WTC11 (cell line): ENCODE data around the gene SLC39A6. TPM values are rescaled to one million over a fixed set of nuclear protein-coding genes. Genes with fewer than 3 reads are reported as not detected.

Source experiments
- ATAC-seq: fragments of 200-7000 bp; cut with Tn5 transposase; 2 replicates; pipeline ENCODE4 v1.10.0; 2021; ENCODE audit warnings: mild to moderate bottlenecking, moderate library complexity
- CTCF ChIA-PET: fragments of 300-600 bp; sonication (Branson Sonifier 250); formaldehyde crosslinking; loops from one replicate; lab custom pipeline; 2021; ENCODE audit warnings: antibody characterized with exemption; lab: Charles Lee
- POLR2A ChIA-PET: fragments of 350-600 bp; sonication (Branson Sonifier 250); formaldehyde crosslinking; loops from one replicate; lab custom pipeline; 2021; ENCODE audit warnings: antibody characterized with exemption; lab: Charles Lee
- DNase-seq: peaks from one replicate; pipeline ENCODE4 v3.0.0; 2021; ENCODE audit warnings: low spot score
- H3K27ac Mint-ChIP-seq: 2 replicates; pipeline ENCODE4 v1.8.0; 2021; ENCODE audit warnings: mixed read lengths
- H3K27me3 Mint-ChIP-seq: 2 replicates; pipeline ENCODE4 v1.8.0; 2021; ENCODE audit warnings: low read depth, mild to moderate bottlenecking, moderate library complexity, mixed read lengths
- H3K36me3 Mint-ChIP-seq: 2 replicates; pipeline ENCODE4 v1.8.0; 2021; ENCODE audit warnings: mixed read lengths
- H3K4me1 Mint-ChIP-seq: 2 replicates; pipeline ENCODE4 v1.8.0; 2022; ENCODE audit warnings: mixed read lengths
- H3K4me3 Mint-ChIP-seq: 2 replicates; pipeline ENCODE4 v1.8.0; 2021; ENCODE audit warnings: mild to moderate bottlenecking, moderate library complexity, mixed read lengths
- H3K9me3 Mint-ChIP-seq: 2 replicates; pipeline ENCODE4 v1.8.0; 2021; ENCODE audit warnings: mixed read lengths
- ATF2 ChIP-seq: sonication (generic); formaldehyde crosslinking; IDR thresholded peaks from 2 replicates; pipeline ENCODE4 v1.8.1; 2022; ENCODE audit warnings: low read depth, missing genetic modification reagents, borderline replicate concordance
- CREB1 ChIP-seq: sonication (generic); formaldehyde crosslinking; IDR thresholded peaks from 2 replicates; pipeline ENCODE4 v1.8.0; 2023; ENCODE audit warnings: mild to moderate bottlenecking, missing genetic modification reagents
- CTCF ChIP-seq: fragments of 200-600 bp; IDR thresholded peaks from 2 replicates; pipeline ENCODE4 v1.8.0; 2022; ENCODE audit warnings: antibody characterized with exemption
- E2F4 ChIP-seq: sonication (generic); formaldehyde crosslinking; IDR thresholded peaks from 2 replicates; pipeline ENCODE4 v1.8.1; 2022; ENCODE audit warnings: low read depth, mild to moderate bottlenecking, moderate library complexity, missing genetic modification reagents, borderline replicate concordance
- ELF4 ChIP-seq: sonication (generic); formaldehyde crosslinking; IDR thresholded peaks from 2 replicates; pipeline ENCODE4 v1.8.1; 2022; ENCODE audit warnings: low read depth, mild to moderate bottlenecking, moderate library complexity, missing genetic modification reagents
- ESRRA ChIP-seq: sonication (generic); formaldehyde crosslinking; IDR thresholded peaks from 2 replicates; pipeline ENCODE4 v1.8.1; 2022; ENCODE audit warnings: mild to moderate bottlenecking, missing genetic modification reagents, borderline replicate concordance
- KAT7 ChIP-seq: sonication (generic); formaldehyde crosslinking; IDR thresholded peaks from 2 replicates; pipeline ENCODE4 v1.8.1; 2023; ENCODE audit warnings: missing genetic modification reagents, mild to moderate bottlenecking, borderline replicate concordance
- MXD4 ChIP-seq: fragments of 250-450 bp; sonication (Bioruptor Pico); IDR thresholded peaks from 2 replicates; pipeline ENCODE4 v1.8.0; 2021; ENCODE audit warnings: mild to moderate bottlenecking, moderate library complexity, borderline replicate concordance
- MYBL2 ChIP-seq: sonication (generic); formaldehyde crosslinking; IDR thresholded peaks from 2 replicates; pipeline ENCODE4 v1.8.1; 2023; ENCODE audit warnings: mild to moderate bottlenecking, moderate library complexity, missing genetic modification reagents
- NFYB ChIP-seq: sonication (generic); formaldehyde crosslinking; conservative IDR thresholded peaks from 2 replicates; pipeline ENCODE4 v1.8.0; 2022; ENCODE audit warnings: low read depth, missing genetic modification reagents
- NR2C2 ChIP-seq: sonication (generic); formaldehyde crosslinking; IDR thresholded peaks from 2 replicates; pipeline ENCODE4 v1.8.0; 2022; ENCODE audit warnings: mild to moderate bottlenecking, missing genetic modification reagents
- RELA ChIP-seq: sonication (generic); formaldehyde crosslinking; IDR thresholded peaks from 2 replicates; pipeline ENCODE4 v1.8.1; 2022; ENCODE audit warnings: missing genetic modification reagents, mild to moderate bottlenecking, borderline replicate concordance
- SMAD4 ChIP-seq: sonication (generic); formaldehyde crosslinking; IDR thresholded peaks from 2 replicates; pipeline ENCODE4 v1.8.0; 2022; ENCODE audit warnings: mild to moderate bottlenecking, missing genetic modification reagents
- SP1 ChIP-seq: sonication (generic); formaldehyde crosslinking; conservative IDR thresholded peaks from 2 replicates; pipeline ENCODE4 v1.8.1; 2022; ENCODE audit warnings: missing genetic modification reagents
- TEAD1 ChIP-seq: sonication (generic); formaldehyde crosslinking; IDR thresholded peaks from 2 replicates; pipeline ENCODE4 v1.8.0; 2022; ENCODE audit warnings: mild to moderate bottlenecking, missing genetic modification reagents
- TP53 ChIP-seq: sonication (generic); formaldehyde crosslinking; IDR thresholded peaks from 2 replicates; pipeline ENCODE4 v1.8.1; 2023; ENCODE audit warnings: mild to moderate bottlenecking, missing genetic modification reagents
- USF2 ChIP-seq: sonication (generic); formaldehyde crosslinking; IDR thresholded peaks from 2 replicates; pipeline ENCODE4 v1.8.1; 2023; ENCODE audit warnings: mild to moderate bottlenecking, missing genetic modification reagents, moderate library complexity
- ZBTB21 ChIP-seq: sonication (generic); formaldehyde crosslinking; IDR thresholded peaks from 2 replicates; pipeline ENCODE4 v1.8.1; 2023; ENCODE audit warnings: mild to moderate bottlenecking, missing genetic modification reagents, borderline replicate concordance
- ZNF232 ChIP-seq: sonication (generic); formaldehyde crosslinking; IDR thresholded peaks from 2 replicates; pipeline ENCODE4 v1.8.0; 2022; ENCODE audit warnings: mild to moderate bottlenecking, missing genetic modification reagents
- ZNF263 ChIP-seq: sonication (generic); formaldehyde crosslinking; IDR thresholded peaks from 2 replicates; pipeline ENCODE4 v1.8.1; 2022; ENCODE audit warnings: low read depth, mild to moderate bottlenecking, moderate library complexity, missing genetic modification reagents
- total RNA-seq: library from RNA; stranded (reverse); gene quantifications from 3 replicates; pipeline ENCODE4 v1.2.3, GENCODE V29; 2021

SLC39A6 gene
- total RNA-seq, 1 experiment from 2014 or later = 29.2 TPM

GRCh38 chr18:36114738-36115137, 14.4 kb downstream of the SLC39A6 start:
- no peak for TF ChIP-seq MYBL2
- H3K4me1 Mint-ChIP-seq = no peaks in the 10 kb centered on the region
- no peaks in the 10 kb centered on the region for H3K9me3 Mint-ChIP-seq
- no peaks in the 10 kb centered on the region; the same call in 1 of the 2 replicates for H3K27me3 Mint-ChIP-seq
- DNase-seq (no peak), ATAC-seq (no peak)
- CTCF ChIA-PET = no interaction called here
- no peak overlapping the region for H3K4me3 Mint-ChIP-seq
- POLR2A ChIA-PET = no interaction called here
- H3K36me3 Mint-ChIP-seq = peaks cover 67% of the 10 kb centered on the region
- no peak overlapping the region for H3K27ac Mint-ChIP-seq

- no peaks in the 10 kb centered on the region; the same call in 1 of the 2 replicates for H3K27me3 Mint-ChIP-seq
- DNase-seq (no peak), ATAC-seq (no peak)
- H3K27ac Mint-ChIP-seq = no peak overlapping the region
- POLR2A ChIA-PET = no interaction called here
- no peaks in the 10 kb centered on the region for H3K9me3 Mint-ChIP-seq
- H3K36me3 Mint-ChIP-seq = peaks cover 65% of the 10 kb centered on the region
- TF ChIP-seq ZNF232 = no peak
- CTCF ChIA-PET = no interaction called here
- no peaks in the 10 kb centered on the region for H3K4me1 Mint-ChIP-seq
- H3K4me3 Mint-ChIP-seq = no peak overlapping the region
These were observed 14.9 kb downstream of the SLC39A6 start for GRCh38 chr18:36114251-36114650.

- H3K27ac Mint-ChIP-seq = no peak overlapping the region
- DNase-seq = no peak
- H3K36me3 Mint-ChIP-seq = peaks cover 54% of the 10 kb centered on the region
- POLR2A ChIA-PET = no interaction called here
- no peaks in the 10 kb centered on the region; the same call in 1 of the 2 replicates for H3K27me3 Mint-ChIP-seq
- ATAC-seq = no peak
- no peak overlapping the region for H3K4me3 Mint-ChIP-seq
- CTCF ChIA-PET = no interaction called here
- no peaks in the 10 kb centered on the region for H3K4me1 Mint-ChIP-seq
- TF ChIP-seq NFYB (CRISPR knock-in tag) = no peak
- TF ChIP-seq NR2C2 = no peak
- TF ChIP-seq E2F4 = no peak
- no peak for TF ChIP-seq RELA (CRISPR knock-in tag)
- TF ChIP-seq KAT7 (CRISPR knock-in tag) = no peak
- TF ChIP-seq TP53 (CRISPR knock-in tag) = no peak
- TF ChIP-seq ESRRA (CRISPR knock-in tag) = no peak
- no peak for TF ChIP-seq ELF4 (CRISPR knock-in tag)
- no peak for TF ChIP-seq ZBTB21 (CRISPR knock-in tag)
- no peak for TF ChIP-seq TEAD1 (CRISPR knock-in tag)
- no peak for TF ChIP-seq CTCF
- no peak for TF ChIP-seq SP1
- TF ChIP-seq ATF2 = no peak
- H3K9me3 Mint-ChIP-seq = no peaks in the 10 kb centered on the region
These were observed 16.8 kb downstream of the SLC39A6 start for GRCh38 chr18:36112302-36112701.

- no peaks in the 10 kb centered on the region for H3K4me1 Mint-ChIP-seq
- H3K36me3 Mint-ChIP-seq = peaks cover 33% of the 10 kb centered on the region
- no peak overlapping the region for H3K27ac Mint-ChIP-seq
- H3K9me3 Mint-ChIP-seq = no peaks in the 10 kb centered on the region
- ATAC-seq = no peak
- no peak overlapping the region for H3K4me3 Mint-ChIP-seq
- no peak for DNase-seq
- H3K27me3 Mint-ChIP-seq = no peaks in the 10 kb centered on the region; the same call in 1 of the 2 replicates
- ChIA-PET POLR2A (no interaction called here), CTCF (no interaction called here)
- no peak for TF ChIP-seq CREB1
- no peak for TF ChIP-seq USF2 (CRISPR knock-in tag)
- TF ChIP-seq ATF2 = no peak
- no peak for TF ChIP-seq SMAD4 (CRISPR knock-in tag)
- no peak for TF ChIP-seq E2F4
- no peak for TF ChIP-seq ZNF263 (CRISPR knock-in tag)
- no peak for TF ChIP-seq MXD4
- TF ChIP-seq ESRRA (CRISPR knock-in tag) = no peak
- no peak for TF ChIP-seq RELA (CRISPR knock-in tag)
These were observed 19.4 kb downstream of the SLC39A6 start for GRCh38 chr18:36109737-36110136.
